HL-60 (cell line): ENCODE data around the gene TCEANC2.

Experiments
- CTCF ChIP-seq: IDR thresholded peaks from one replicate; pipeline ENCODE4 v1.5.1; 2011; ENCODE audit warnings: low read length, control low read depth, inconsistent platforms; ENCODE audit not compliant: insufficient read depth
- GABPA ChIP-seq: IDR thresholded peaks from 2 replicates; pipeline ENCODE4 v1.6.1; 2012; ENCODE audit warnings: low read depth
- POLR2AphosphoS5 ChIP-seq: IDR thresholded peaks from 2 replicates; pipeline ENCODE4 v1.6.1; 2012; ENCODE audit warnings: low read depth
- REST ChIP-seq: IDR thresholded peaks from 2 replicates; pipeline ENCODE4 v1.6.1; 2012; ENCODE audit warnings: low read depth; ENCODE audit not compliant: insufficient replicate concordance

- no peak for TF ChIP-seq POLR2AphosphoS5
- no peak for TF ChIP-seq REST
- TF ChIP-seq CTCF: no peak
- no peak for TF ChIP-seq GABPA
These were observed 24.0 kb downstream of the TCEANC2 start for GRCh38 chr1:54077359-54077758.
